ENCODE results near the gene RGL2.

DNA sequence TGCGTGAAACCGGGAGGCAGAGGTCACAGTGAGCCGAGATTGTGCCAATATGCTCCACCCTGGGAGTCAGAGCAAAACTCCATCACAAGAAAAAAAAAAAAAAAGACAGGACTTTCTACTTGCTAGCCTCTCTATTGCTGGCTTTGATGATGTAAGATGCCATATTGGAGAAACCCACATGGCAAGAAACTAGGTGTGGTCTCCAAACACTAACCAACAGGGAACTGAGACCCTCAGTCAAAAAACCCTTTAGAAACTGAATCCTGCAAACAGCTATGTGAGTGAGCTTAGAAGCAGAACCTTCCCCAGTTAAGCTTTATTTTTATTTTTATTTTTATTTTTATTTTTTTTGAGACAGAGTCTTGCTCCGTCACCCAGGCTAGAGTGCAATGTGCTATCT, 37.2 kb upstream of the RGL2 start:
- TF ChIP-seq, protein P1, sequence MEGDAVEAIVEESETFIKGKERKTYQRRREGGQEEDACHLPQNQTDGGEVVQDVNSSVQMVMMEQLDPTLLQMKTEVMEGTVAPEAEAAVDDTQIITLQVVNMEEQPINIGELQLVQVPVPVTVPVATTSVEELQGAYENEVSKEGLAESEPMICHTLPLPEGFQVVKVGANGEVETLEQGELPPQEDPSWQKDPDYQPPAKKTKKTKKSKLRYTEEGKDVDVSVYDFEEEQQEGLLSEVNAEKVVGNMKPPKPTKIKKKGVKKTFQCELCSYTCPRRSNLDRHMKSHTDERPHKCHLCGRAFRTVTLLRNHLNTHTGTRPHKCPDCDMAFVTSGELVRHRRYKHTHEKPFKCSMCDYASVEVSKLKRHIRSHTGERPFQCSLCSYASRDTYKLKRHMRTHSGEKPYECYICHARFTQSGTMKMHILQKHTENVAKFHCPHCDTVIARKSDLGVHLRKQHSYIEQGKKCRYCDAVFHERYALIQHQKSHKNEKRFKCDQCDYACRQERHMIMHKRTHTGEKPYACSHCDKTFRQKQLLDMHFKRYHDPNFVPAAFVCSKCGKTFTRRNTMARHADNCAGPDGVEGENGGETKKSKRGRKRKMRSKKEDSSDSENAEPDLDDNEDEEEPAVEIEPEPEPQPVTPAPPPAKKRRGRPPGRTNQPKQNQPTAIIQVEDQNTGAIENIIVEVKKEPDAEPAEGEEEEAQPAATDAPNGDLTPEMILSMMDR (conservative IDR thresholded peaks at IDR 0.05; ENCODE audit: low read length) = no peak
- no peak for TF ChIP-seq EZH2phosphoT487 (IDR thresholded peaks at IDR 0.05; ENCODE audit: borderline replicate concordance, low read depth, low read length)

Data from OCI-LY7 (cell line).